ENCODE measurements around the gene GID4.

The GID4 gene

GRCh38 chr17:18102640-18103039 is 63.4 kb downstream of the GID4 start:
- no peak for DNase-seq (ENCODE audit: low read depth)

GRCh38 chr17:18105027-18105426 is 65.8 kb downstream of the GID4 start:
- DNase-seq (ENCODE audit: low read depth), result no peak

GRCh38 chr17:18105595-18105994 is 66.4 kb downstream of the GID4 start:
- DNase-seq (ENCODE audit: low read depth), result no peak

- no peak for DNase-seq (ENCODE audit: low read depth)
Observed at GRCh38 chr17:18106211-18106610, 67.0 kb downstream of the GID4 start.

- no peak for DNase-seq (ENCODE audit: low read depth)
Observed at GRCh38 chr17:18107061-18107790, 68.0 kb downstream of the GID4 start.

GRCh38 chr17:18107971-18108370 is 68.8 kb downstream of the GID4 start:
- DNase-seq (ENCODE audit: low read depth), result no peak

- no peak for DNase-seq (ENCODE audit: low read depth)
Observed at GRCh38 chr17:18108401-18109312, 69.4 kb downstream of the GID4 start, which contains the start of gene MYO15A. Gene MYO15A (plus strand): TSS chr17:18108756. CDS start chr17:18118801, 10,045 bp downstream.

GRCh38 chr17:18109935-18110485 is 70.8 kb downstream of the GID4 start:
- no peak for DNase-seq (ENCODE audit: low read depth)

- DNase-seq (ENCODE audit: low read depth), result no peak
Observed at GRCh38 chr17:18110636-18111145, 71.5 kb downstream of the GID4 start.

GRCh38 chr17:18111330-18111971 is 72.2 kb downstream of the GID4 start:
- no peak for DNase-seq (ENCODE audit: low read depth)

- DNase-seq (ENCODE audit: low read depth), result no peak
Observed at GRCh38 chr17:18115517-18115916, 76.3 kb downstream of the GID4 start.

- no peak for DNase-seq (ENCODE audit: low read depth)
Observed at GRCh38 chr17:18116078-18116477, 76.9 kb downstream of the GID4 start.

- no peak for DNase-seq (ENCODE audit: low read depth)
Observed at GRCh38 chr17:18117533-18117932, 78.3 kb downstream of the GID4 start.
